ENCODE measurements around the gene NEUROG2.

DNA sequence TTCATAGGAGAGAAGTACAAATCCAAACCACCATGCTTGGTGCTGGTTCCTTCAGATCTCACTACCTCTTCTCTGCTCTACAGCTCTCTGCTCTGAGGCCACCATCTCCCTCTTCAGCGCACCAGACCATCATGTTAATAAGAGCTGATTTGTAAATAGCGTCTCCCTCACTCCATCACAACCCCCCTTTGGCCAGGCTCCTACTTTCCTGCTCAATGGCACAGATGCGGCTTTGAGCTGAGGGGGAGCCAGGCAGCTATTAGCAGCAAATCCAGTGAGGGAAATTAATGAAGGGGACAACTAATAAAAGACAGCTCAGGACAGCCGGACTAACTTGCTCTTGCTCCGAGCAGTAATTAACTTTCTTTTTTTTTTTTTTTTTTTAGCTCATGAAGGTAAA, 13.1 kb downstream of the NEUROG2 start:
- TF ChIP-seq EP300 (IDR thresholded peaks at IDR 0.05; ENCODE audit: borderline replicate concordance) (no peak), YY1 (IDR thresholded peaks at IDR 0.05; ENCODE audit: low read depth) (no peak), TAF1 (IDR thresholded peaks at IDR 0.05; ENCODE audit: low read depth) (no peak), FOXM1 (IDR thresholded peaks at IDR 0.05; ENCODE audit: borderline replicate concordance, low read depth) (no peak), TCF12 (IDR thresholded peaks at IDR 0.05; ENCODE audit: low read depth) (no peak), NFIC (IDR thresholded peaks at IDR 0.05) (no peak), CEBPB (IDR thresholded peaks at IDR 0.05) (no peak), ZBTB7A (IDR thresholded peaks at IDR 0.05; ENCODE audit: low read depth) (no peak), RAD21 (IDR thresholded peaks at IDR 0.05; ENCODE audit: low read depth) (no peak), EGR1 (IDR thresholded peaks at IDR 0.05) (no peak), CREB1 (IDR thresholded peaks at IDR 0.05; ENCODE audit: low read depth) (no peak)
- TF ChIP-seq, protein P1, sequence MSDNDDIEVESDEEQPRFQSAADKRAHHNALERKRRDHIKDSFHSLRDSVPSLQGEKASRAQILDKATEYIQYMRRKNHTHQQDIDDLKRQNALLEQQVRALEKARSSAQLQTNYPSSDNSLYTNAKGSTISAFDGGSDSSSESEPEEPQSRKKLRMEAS (IDR thresholded peaks at IDR 0.05) = no peak
- TF ChIP-seq, protein P2, sequence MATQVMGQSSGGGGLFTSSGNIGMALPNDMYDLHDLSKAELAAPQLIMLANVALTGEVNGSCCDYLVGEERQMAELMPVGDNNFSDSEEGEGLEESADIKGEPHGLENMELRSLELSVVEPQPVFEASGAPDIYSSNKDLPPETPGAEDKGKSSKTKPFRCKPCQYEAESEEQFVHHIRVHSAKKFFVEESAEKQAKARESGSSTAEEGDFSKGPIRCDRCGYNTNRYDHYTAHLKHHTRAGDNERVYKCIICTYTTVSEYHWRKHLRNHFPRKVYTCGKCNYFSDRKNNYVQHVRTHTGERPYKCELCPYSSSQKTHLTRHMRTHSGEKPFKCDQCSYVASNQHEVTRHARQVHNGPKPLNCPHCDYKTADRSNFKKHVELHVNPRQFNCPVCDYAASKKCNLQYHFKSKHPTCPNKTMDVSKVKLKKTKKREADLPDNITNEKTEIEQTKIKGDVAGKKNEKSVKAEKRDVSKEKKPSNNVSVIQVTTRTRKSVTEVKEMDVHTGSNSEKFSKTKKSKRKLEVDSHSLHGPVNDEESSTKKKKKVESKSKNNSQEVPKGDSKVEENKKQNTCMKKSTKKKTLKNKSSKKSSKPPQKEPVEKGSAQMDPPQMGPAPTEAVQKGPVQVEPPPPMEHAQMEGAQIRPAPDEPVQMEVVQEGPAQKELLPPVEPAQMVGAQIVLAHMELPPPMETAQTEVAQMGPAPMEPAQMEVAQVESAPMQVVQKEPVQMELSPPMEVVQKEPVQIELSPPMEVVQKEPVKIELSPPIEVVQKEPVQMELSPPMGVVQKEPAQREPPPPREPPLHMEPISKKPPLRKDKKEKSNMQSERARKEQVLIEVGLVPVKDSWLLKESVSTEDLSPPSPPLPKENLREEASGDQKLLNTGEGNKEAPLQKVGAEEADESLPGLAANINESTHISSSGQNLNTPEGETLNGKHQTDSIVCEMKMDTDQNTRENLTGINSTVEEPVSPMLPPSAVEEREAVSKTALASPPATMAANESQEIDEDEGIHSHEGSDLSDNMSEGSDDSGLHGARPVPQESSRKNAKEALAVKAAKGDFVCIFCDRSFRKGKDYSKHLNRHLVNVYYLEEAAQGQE (IDR thresholded peaks at IDR 0.05; ENCODE audit: low read depth) = no peak
- TF ChIP-seq, protein P3, sequence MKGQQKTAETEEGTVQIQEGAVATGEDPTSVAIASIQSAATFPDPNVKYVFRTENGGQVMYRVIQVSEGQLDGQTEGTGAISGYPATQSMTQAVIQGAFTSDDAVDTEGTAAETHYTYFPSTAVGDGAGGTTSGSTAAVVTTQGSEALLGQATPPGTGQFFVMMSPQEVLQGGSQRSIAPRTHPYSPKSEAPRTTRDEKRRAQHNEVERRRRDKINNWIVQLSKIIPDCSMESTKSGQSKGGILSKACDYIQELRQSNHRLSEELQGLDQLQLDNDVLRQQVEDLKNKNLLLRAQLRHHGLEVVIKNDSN (IDR thresholded peaks at IDR 0.05) = no peak

All from Ishikawa (cell line).